Loucy (cell line): Measurements from ENCODE around the gene STRBP.
"Not testable (repeated sequence)": the region's sequence is repeated elsewhere in the genome, so short reads cannot be mapped to it uniquely, and the experiment has no call there.

Experiments
- H2AFZ ChIP-seq: fragments of 200-600 bp; sonication (generic); 2 replicates; pipeline ENCODE4 v1.6.0; 2016; ENCODE audit warnings: antibody characterized with exemption, mild to moderate bottlenecking, low read length, moderate library complexity
- H3F3A ChIP-seq: fragments of 200-600 bp; 2 replicates; pipeline ENCODE4 v1.6.0; 2016; ENCODE audit warnings: antibody characterized with exemption, low read depth, mild to moderate bottlenecking
- H3K27me3 ChIP-seq: fragments of 200-600 bp; sonication (generic); 2 replicates; pipeline ENCODE4 v1.6.1; 2014; ENCODE audit warnings: low read length, mild to moderate bottlenecking; ENCODE audit not compliant: insufficient read depth, poor library complexity, severe bottlenecking
- H3K36me3 ChIP-seq: fragments of 200-600 bp; sonication (generic); 2 replicates; pipeline ENCODE4 v1.6.1; 2016; ENCODE audit warnings: low read length; ENCODE audit not compliant: insufficient read depth
- H3K4me1 ChIP-seq: fragments of 200-600 bp; sonication (generic); 2 replicates; pipeline ENCODE4 v1.5.1; 2014; ENCODE audit warnings: low read length, mild to moderate bottlenecking; ENCODE audit not compliant: insufficient read depth, poor library complexity, severe bottlenecking
- H3K4me2 ChIP-seq: fragments of 200-600 bp; sonication (generic); 2 replicates; pipeline ENCODE4 v1.6.0; 2014; ENCODE audit warnings: antibody characterized with exemption, low read length, low read depth, mild to moderate bottlenecking; ENCODE audit not compliant: poor library complexity, severe bottlenecking
- H3K4me3 ChIP-seq: fragments of 200-600 bp; sonication (generic); 2 replicates; pipeline ENCODE4 v1.5.1; 2014; ENCODE audit warnings: low read length, mild to moderate bottlenecking, mixed read lengths; ENCODE audit not compliant: poor library complexity, severe bottlenecking
- H3K79me2 ChIP-seq: fragments of 200-600 bp; sonication (generic); 2 replicates; pipeline ENCODE4 v1.6.1; 2014; ENCODE audit warnings: low read length; ENCODE audit not compliant: insufficient read depth
- H3K9ac ChIP-seq: fragments of 200-600 bp; sonication (generic); 2 replicates; pipeline ENCODE4 v1.6.0; 2014; ENCODE audit warnings: mild to moderate bottlenecking, low read depth, low read length, moderate library complexity; ENCODE audit not compliant: poor library complexity, severe bottlenecking
- H3K9me2 ChIP-seq: fragments of 200-600 bp; sonication (generic); replicated peaks from 2 replicates; pipeline ENCODE4 v1.6.1; 2016; ENCODE audit warnings: low read depth, low read length, mixed read lengths
- H3K9me3 ChIP-seq: fragments of 200-600 bp; sonication (generic); 2 replicates; pipeline ENCODE4 v1.6.1; 2014; ENCODE audit warnings: mild to moderate bottlenecking, antibody characterized with exemption, low read length, low read depth; ENCODE audit not compliant: insufficient read depth
- H4K20me1 ChIP-seq: fragments of 200-600 bp; sonication (generic); 2 replicates; pipeline ENCODE4 v1.6.0; 2014; ENCODE audit warnings: antibody characterized with exemption, low read length, mild to moderate bottlenecking; ENCODE audit not compliant: insufficient read depth, poor library complexity, severe bottlenecking
- EZH2phosphoT487 ChIP-seq: fragments of 200-600 bp; IDR thresholded peaks from 2 replicates; pipeline ENCODE4 v1.6.1; 2018; ENCODE audit warnings: antibody characterized with exemption, mild to moderate bottlenecking, moderate library complexity, borderline replicate concordance
- TF ChIP-seq, protein P1 (sequence below): fragments of 200-600 bp; sonication (generic); conservative IDR thresholded peaks from 2 replicates; pipeline ENCODE4 v1.5.1; 2014; ENCODE audit warnings: mild to moderate bottlenecking, antibody characterized with exemption, low read length

The STRBP gene

DNA sequence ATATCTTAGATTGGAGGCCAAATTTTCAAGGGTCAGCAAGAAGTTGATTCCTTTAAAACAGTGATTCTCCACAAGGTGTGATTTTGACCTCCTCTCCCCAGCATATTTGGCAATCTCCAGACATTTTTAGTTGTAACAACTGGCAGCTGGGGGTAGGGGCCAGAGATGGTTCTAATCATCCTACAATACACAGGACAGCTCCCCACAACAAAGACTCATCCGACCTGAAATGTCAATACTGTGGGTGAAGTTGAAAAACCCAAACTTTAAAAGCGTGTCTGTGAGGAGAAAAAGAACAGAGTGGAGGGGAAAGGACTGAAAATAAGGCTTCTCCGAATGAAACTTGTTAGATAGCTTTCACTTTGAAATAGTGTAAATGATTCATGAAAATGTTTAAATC is 10.0 kb upstream of the STRBP start:
- H3K4me3 ChIP-seq, result no peak overlapping the region
- no peaks in the 10 kb centered on the region for H3K79me2 ChIP-seq
- H3K27me3 ChIP-seq, result no peaks in the 10 kb centered on the region
- H3K9ac ChIP-seq, result no peak overlapping the region
- H4K20me1 ChIP-seq, result no peaks in the 10 kb centered on the region
- H3K9me2 ChIP-seq, result no peaks in the 10 kb centered on the region
- no peaks in the 10 kb centered on the region for H3K4me1 ChIP-seq
- H3F3A ChIP-seq, result no peaks in the 10 kb centered on the region
- no peak for TF ChIP-seq EZH2phosphoT487
- TF ChIP-seq, protein P1, sequence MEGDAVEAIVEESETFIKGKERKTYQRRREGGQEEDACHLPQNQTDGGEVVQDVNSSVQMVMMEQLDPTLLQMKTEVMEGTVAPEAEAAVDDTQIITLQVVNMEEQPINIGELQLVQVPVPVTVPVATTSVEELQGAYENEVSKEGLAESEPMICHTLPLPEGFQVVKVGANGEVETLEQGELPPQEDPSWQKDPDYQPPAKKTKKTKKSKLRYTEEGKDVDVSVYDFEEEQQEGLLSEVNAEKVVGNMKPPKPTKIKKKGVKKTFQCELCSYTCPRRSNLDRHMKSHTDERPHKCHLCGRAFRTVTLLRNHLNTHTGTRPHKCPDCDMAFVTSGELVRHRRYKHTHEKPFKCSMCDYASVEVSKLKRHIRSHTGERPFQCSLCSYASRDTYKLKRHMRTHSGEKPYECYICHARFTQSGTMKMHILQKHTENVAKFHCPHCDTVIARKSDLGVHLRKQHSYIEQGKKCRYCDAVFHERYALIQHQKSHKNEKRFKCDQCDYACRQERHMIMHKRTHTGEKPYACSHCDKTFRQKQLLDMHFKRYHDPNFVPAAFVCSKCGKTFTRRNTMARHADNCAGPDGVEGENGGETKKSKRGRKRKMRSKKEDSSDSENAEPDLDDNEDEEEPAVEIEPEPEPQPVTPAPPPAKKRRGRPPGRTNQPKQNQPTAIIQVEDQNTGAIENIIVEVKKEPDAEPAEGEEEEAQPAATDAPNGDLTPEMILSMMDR, result no peak
- no peak overlapping the region for H3K4me2 ChIP-seq
- H3K9me3 ChIP-seq, result no peaks in the 10 kb centered on the region
- H3K36me3 ChIP-seq, result no peaks in the 10 kb centered on the region
- no peak overlapping the region for H2AFZ ChIP-seq

DNA sequence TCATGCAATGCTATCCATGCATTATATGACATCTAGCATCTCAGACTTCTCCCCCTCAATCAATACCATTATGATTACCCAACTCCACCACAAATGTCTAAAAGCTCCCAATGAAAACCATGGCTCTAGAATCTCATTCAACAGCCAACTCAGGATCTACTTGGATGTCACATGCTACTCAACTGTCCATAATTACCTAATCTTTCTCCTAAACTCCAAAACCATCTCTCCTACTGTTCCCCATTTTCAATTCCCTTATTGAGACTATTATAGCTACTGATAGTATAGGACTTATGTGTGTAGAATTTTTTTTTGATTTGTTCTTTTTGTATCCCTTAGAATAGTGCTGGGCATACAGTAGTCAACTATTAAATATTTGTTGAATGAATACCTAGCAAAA is 8.2 kb upstream of the STRBP start:
- Histone ChIP-seq H2AFZ (no peak overlapping the region), H3K4me1 (no peaks in the 10 kb centered on the region), H3F3A (no peaks in the 10 kb centered on the region), H3K9me2 (no peaks in the 10 kb centered on the region), H4K20me1 (no peaks in the 10 kb centered on the region), H3K27me3 (no peaks in the 10 kb centered on the region), H3K9ac (no peak overlapping the region), H3K4me3 (no peak overlapping the region), H3K36me3 (no peaks in the 10 kb centered on the region), H3K4me2 (no peak overlapping the region), H3K9me3 (no peaks in the 10 kb centered on the region), H3K79me2 (no peaks in the 10 kb centered on the region)
- no peak for TF ChIP-seq EZH2phosphoT487
- TF ChIP-seq, protein P1, result no peak

DNA sequence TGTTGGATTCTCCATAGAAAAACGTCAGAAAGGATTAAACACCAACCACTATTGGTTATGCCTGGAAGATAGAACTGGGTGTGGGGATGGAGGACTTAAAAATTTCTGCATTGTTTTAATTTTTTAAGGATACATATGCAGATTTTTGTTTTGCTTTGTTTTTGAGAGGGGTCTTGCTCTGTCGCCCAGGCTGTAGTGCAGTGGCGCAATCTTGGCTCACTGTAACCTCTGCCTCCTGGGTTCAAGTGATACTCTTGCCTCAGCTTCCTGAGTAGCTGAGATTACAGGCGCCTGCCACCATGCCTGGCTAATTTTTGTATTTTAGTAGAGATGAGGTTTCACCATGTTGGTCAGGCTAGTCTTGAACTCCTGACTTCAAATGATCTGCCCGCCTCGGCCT is 2.7 kb upstream of the STRBP start:
- not testable (repeated sequence) for H3K9me2 ChIP-seq, H3F3A ChIP-seq, H3K9ac ChIP-seq, H3K9me3 ChIP-seq, H3K27me3 ChIP-seq, H3K36me3 ChIP-seq, H2AFZ ChIP-seq, H3K4me2 ChIP-seq, H3K4me3 ChIP-seq
- Histone ChIP-seq H4K20me1 (peaks cover 15% of the 10 kb centered on the region), H3K79me2 (peaks cover 20% of the 10 kb centered on the region), H3K4me1 (peaks cover 28% of the 10 kb centered on the region)

DNA sequence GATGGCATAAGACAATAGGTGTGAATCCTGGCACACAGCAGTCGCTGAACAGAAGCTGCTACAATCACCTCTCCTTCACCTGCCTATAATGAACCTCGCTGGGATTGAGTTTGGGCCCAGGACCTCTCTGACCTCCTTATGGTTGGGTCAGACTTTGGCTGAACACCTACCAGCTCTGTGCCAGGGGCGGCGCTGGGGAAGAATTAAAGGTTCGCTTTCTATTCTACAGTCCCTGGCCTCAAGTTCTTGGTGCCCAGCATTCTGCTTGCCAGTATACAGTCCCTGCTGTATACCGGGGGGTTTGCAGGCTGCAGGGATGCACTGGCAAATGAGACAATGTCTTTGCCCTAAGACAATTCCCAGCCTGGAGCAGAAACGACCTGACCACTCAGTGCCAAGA is 895 bp upstream of the STRBP start:
- H3K9me2 ChIP-seq, result no peaks in the 10 kb centered on the region
- peak overlapping the region; percentile 96 for H3K4me2 ChIP-seq
- peaks cover 39% of the 10 kb centered on the region for H3K79me2 ChIP-seq
- H3K9me3 ChIP-seq, result no peaks in the 10 kb centered on the region
- peak overlapping the region; percentile 100 for H2AFZ ChIP-seq
- no peak for TF ChIP-seq EZH2phosphoT487
- TF ChIP-seq, protein P1, result no peak
- H3K4me1 ChIP-seq, result peaks cover 46% of the 10 kb centered on the region
- H3K9ac ChIP-seq, result peak overlapping the region; percentile 73
- H3K27me3 ChIP-seq, result no peaks in the 10 kb centered on the region
- H3K36me3 ChIP-seq, result no peaks in the 10 kb centered on the region
- H3F3A ChIP-seq, result no peaks in the 10 kb centered on the region
- H4K20me1 ChIP-seq, result peaks cover 31% of the 10 kb centered on the region
- H3K4me3 ChIP-seq, result peak overlapping the region; percentile 85
